ENCODE data around the gene ID3. TPM values are rescaled to one million over a fixed set of nuclear protein-coding genes. Genes with fewer than 3 reads are reported as not detected.

The ID3 gene
- total and polyA plus RNA-seq, 2 of the 8 experiments (the other 6 are each of a cell fraction or from before 2014, with no cell fraction given) = 240 to 304 TPM

DNA sequence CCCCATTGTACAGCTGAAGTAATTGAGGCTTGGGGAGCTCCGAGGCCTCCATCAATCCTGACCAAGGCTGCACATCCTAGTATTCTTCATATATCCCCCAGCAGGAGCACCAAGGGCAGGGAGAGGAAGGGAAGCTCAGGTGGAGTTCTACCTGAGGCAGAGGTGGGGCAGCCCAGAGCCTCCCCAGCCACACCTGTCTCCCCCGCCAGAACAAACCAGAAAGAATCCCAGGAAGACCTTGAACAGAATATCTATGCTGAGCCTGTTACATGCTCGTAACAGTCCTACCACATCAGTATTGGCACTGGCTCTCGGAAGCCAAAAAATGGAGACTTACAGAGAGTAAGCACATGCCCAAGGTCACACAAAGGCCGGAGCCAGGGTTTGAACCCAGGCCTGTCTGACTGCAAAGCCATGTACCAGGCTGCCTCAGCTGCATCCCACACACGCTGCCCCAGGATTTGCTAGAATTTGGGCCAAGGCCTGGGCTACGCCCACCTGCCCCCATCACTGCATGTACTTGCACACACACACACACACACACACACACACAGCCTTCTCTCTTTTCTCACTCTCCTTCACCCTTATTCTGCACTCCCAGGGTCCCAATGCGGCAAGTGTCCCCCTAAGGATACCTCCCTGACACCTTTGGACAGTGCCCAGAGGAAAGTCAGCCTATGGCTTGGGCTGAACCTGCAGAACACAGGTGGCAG lies 32.8 kb downstream of the ID3 start (continued):
- TF ChIP-seq, protein P1, sequence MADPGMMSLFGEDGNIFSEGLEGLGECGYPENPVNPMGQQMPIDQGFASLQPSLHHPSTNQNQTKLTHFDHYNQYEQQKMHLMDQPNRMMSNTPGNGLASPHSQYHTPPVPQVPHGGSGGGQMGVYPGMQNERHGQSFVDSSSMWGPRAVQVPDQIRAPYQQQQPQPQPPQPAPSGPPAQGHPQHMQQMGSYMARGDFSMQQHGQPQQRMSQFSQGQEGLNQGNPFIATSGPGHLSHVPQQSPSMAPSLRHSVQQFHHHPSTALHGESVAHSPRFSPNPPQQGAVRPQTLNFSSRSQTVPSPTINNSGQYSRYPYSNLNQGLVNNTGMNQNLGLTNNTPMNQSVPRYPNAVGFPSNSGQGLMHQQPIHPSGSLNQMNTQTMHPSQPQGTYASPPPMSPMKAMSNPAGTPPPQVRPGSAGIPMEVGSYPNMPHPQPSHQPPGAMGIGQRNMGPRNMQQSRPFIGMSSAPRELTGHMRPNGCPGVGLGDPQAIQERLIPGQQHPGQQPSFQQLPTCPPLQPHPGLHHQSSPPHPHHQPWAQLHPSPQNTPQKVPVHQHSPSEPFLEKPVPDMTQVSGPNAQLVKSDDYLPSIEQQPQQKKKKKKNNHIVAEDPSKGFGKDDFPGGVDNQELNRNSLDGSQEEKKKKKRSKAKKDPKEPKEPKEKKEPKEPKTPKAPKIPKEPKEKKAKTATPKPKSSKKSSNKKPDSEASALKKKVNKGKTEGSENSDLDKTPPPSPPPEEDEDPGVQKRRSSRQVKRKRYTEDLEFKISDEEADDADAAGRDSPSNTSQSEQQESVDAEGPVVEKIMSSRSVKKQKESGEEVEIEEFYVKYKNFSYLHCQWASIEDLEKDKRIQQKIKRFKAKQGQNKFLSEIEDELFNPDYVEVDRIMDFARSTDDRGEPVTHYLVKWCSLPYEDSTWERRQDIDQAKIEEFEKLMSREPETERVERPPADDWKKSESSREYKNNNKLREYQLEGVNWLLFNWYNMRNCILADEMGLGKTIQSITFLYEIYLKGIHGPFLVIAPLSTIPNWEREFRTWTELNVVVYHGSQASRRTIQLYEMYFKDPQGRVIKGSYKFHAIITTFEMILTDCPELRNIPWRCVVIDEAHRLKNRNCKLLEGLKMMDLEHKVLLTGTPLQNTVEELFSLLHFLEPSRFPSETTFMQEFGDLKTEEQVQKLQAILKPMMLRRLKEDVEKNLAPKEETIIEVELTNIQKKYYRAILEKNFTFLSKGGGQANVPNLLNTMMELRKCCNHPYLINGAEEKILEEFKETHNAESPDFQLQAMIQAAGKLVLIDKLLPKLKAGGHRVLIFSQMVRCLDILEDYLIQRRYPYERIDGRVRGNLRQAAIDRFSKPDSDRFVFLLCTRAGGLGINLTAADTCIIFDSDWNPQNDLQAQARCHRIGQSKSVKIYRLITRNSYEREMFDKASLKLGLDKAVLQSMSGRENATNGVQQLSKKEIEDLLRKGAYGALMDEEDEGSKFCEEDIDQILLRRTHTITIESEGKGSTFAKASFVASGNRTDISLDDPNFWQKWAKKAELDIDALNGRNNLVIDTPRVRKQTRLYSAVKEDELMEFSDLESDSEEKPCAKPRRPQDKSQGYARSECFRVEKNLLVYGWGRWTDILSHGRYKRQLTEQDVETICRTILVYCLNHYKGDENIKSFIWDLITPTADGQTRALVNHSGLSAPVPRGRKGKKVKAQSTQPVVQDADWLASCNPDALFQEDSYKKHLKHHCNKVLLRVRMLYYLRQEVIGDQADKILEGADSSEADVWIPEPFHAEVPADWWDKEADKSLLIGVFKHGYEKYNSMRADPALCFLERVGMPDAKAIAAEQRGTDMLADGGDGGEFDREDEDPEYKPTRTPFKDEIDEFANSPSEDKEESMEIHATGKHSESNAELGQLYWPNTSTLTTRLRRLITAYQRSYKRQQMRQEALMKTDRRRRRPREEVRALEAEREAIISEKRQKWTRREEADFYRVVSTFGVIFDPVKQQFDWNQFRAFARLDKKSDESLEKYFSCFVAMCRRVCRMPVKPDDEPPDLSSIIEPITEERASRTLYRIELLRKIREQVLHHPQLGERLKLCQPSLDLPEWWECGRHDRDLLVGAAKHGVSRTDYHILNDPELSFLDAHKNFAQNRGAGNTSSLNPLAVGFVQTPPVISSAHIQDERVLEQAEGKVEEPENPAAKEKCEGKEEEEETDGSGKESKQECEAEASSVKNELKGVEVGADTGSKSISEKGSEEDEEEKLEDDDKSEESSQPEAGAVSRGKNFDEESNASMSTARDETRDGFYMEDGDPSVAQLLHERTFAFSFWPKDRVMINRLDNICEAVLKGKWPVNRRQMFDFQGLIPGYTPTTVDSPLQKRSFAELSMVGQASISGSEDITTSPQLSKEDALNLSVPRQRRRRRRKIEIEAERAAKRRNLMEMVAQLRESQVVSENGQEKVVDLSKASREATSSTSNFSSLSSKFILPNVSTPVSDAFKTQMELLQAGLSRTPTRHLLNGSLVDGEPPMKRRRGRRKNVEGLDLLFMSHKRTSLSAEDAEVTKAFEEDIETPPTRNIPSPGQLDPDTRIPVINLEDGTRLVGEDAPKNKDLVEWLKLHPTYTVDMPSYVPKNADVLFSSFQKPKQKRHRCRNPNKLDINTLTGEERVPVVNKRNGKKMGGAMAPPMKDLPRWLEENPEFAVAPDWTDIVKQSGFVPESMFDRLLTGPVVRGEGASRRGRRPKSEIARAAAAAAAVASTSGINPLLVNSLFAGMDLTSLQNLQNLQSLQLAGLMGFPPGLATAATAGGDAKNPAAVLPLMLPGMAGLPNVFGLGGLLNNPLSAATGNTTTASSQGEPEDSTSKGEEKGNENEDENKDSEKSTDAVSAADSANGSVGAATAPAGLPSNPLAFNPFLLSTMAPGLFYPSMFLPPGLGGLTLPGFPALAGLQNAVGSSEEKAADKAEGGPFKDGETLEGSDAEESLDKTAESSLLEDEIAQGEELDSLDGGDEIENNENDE (IDR thresholded peaks at IDR 0.05; ENCODE audit: insufficient replicate concordance, low read length) = no peak
- TF ChIP-seq POU5F1 (IDR thresholded peaks at IDR 0.05; ENCODE audit: low read depth, low read length) (no peak), CEBPB (IDR thresholded peaks at IDR 0.05; ENCODE audit: low read depth, low read length) (no peak), EZH2 (IDR thresholded peaks at IDR 0.05; ENCODE audit: low read depth, low read length, severe bottlenecking) (no peak), CREB1 (IDR thresholded peaks at IDR 0.05) (no peak), KDM1A (IDR thresholded peaks at IDR 0.05; ENCODE audit: borderline replicate concordance, low read length) (no peak), PHF8 (conservative IDR thresholded peaks at IDR 0.05; ENCODE audit: low read depth, low read length) (no peak), SUZ12 (IDR thresholded peaks at IDR 0.05; ENCODE audit: low read length) (no peak), TAF1 (IDR thresholded peaks at IDR 0.05; ENCODE audit: low read depth, low read length) (no peak)
- TF ChIP-seq, protein P2, sequence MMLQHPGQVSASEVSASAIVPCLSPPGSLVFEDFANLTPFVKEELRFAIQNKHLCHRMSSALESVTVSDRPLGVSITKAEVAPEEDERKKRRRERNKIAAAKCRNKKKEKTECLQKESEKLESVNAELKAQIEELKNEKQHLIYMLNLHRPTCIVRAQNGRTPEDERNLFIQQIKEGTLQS (IDR thresholded peaks at IDR 0.05; ENCODE audit: insufficient read depth, low read depth, low read length) = no peak

Data from H1 (cell line).